WERI-Rb-1 (cell line): ENCODE measurements around the gene BPIFB2.

Source experiments
- DNase-seq: peaks from one replicate; pipeline ENCODE4 v3.0.0-alpha.2; 2020
- H3K27ac ChIP-seq: fragments of 250-450 bp; sonication (Bioruptor Pico); 2 replicates; pipeline ENCODE4 v1.5.1; 2020; ENCODE audit warnings: mild to moderate bottlenecking, moderate library complexity
- H3K27me3 ChIP-seq: fragments of 250-450 bp; sonication (Bioruptor Pico); 2 replicates; pipeline ENCODE4 v1.5.1; 2021; ENCODE audit warnings: mild to moderate bottlenecking, low read depth, moderate library complexity; ENCODE audit not compliant: insufficient read depth, severe bottlenecking
- H3K36me3 ChIP-seq: fragments of 250-450 bp; sonication (Bioruptor Pico); 2 replicates; pipeline ENCODE4 v1.5.1; 2020; ENCODE audit warnings: mild to moderate bottlenecking, moderate library complexity
- H3K4me3 ChIP-seq: 2 replicates; pipeline ENCODE4 v1.5.1; 2011; ENCODE audit warnings: low read depth, mild to moderate bottlenecking, control low read depth, low read length
- H3K9me3 ChIP-seq: fragments of 250-450 bp; sonication (Bioruptor Pico); 2 replicates; pipeline ENCODE4 v1.5.1; 2021; ENCODE audit warnings: mild to moderate bottlenecking, moderate library complexity; ENCODE audit not compliant: severe bottlenecking
- CTCF ChIP-seq: IDR thresholded peaks from 2 replicates; pipeline ENCODE4 v1.5.1; 2011; ENCODE audit warnings: low read depth, mild to moderate bottlenecking, control low read depth, inconsistent platforms, low read length

Gene BPIFB2

GRCh38 chr20:32989507-32990283 lies 17.8 kb upstream of the BPIFB2 start:
- Histone ChIP-seq H3K27ac (no peak overlapping the region), H3K9me3 (peaks cover under 1% of the 10 kb centered on the region), H3K27me3 (no peaks in the 10 kb centered on the region), H3K36me3 (no peaks in the 10 kb centered on the region), H3K4me3 (no peak overlapping the region)
- no peak for DNase-seq
- no peak for TF ChIP-seq CTCF

GRCh38 chr20:32990426-32990825 lies 17.1 kb upstream of the BPIFB2 start:
- Histone ChIP-seq H3K27ac (no peak overlapping the region), H3K36me3 (no peaks in the 10 kb centered on the region), H3K9me3 (peaks cover 8% of the 10 kb centered on the region), H3K4me3 (no peak overlapping the region), H3K27me3 (no peaks in the 10 kb centered on the region)
- DNase-seq, result no peak
- no peak for TF ChIP-seq CTCF

- TF ChIP-seq CTCF, result no peak
- no peak overlapping the region for H3K27ac ChIP-seq
- no peaks in the 10 kb centered on the region for H3K36me3 ChIP-seq
- peaks cover 11% of the 10 kb centered on the region for H3K9me3 ChIP-seq
- no peak overlapping the region for H3K4me3 ChIP-seq
- DNase-seq, result no peak
- H3K27me3 ChIP-seq, result no peaks in the 10 kb centered on the region
These were observed 16.1 kb upstream of the BPIFB2 start for GRCh38 chr20:32991383-32991782.

- no peak for DNase-seq
- no peak overlapping the region for H3K4me3 ChIP-seq
- no peaks in the 10 kb centered on the region for H3K36me3 ChIP-seq
- TF ChIP-seq CTCF, result peak; percentile 28; the same call in 1 of the 2 replicates
- H3K9me3 ChIP-seq, result peaks cover 11% of the 10 kb centered on the region
- H3K27ac ChIP-seq, result no peak overlapping the region
- H3K27me3 ChIP-seq, result no peaks in the 10 kb centered on the region
These were observed 15.5 kb upstream of the BPIFB2 start for GRCh38 chr20:32991792-32992641.

- peaks cover 11% of the 10 kb centered on the region for H3K9me3 ChIP-seq
- H3K27ac ChIP-seq, result no peak overlapping the region
- H3K36me3 ChIP-seq, result no peaks in the 10 kb centered on the region
- no peak overlapping the region for H3K4me3 ChIP-seq
- TF ChIP-seq CTCF, result no peak
- DNase-seq, result no peak
- no peaks in the 10 kb centered on the region for H3K27me3 ChIP-seq
These were observed 13.9 kb upstream of the BPIFB2 start for GRCh38 chr20:32993496-32994050.
